ENCODE data around the gene ALPK3.
A peak's percentile ranks its signal among the peaks of the same experiment; 100 is the strongest.

Gene ALPK3

DNA sequence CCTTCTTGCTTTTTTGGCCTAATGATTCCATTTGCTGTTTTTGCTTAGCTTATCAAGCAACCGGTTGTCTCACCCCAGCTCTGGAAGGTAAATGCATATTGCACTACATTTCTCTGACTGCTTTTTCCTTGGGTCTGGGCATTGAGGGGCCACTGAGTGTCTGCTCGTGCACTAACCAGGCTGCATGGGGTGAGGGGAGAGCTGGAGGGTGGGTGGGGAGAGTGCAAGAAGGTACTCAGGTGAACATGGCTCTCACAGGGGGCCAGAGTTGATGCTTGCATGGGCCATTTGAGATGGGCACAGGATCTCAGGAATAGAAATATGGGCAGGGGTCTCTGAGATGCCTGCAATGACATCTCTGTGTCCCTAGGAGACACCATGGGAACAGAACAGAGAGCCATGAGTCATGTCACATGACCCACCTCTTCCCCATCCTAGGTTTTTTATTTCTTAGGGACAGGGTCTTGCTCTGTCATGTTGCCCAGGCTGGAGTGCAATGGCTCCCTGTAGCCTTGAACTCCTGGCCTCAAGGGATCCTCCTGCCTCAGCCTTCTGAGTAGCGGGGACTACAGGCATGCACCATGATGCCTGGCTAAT, 6.2 kb downstream of the ALPK3 start:
- DNase-seq = no peak

DNA sequence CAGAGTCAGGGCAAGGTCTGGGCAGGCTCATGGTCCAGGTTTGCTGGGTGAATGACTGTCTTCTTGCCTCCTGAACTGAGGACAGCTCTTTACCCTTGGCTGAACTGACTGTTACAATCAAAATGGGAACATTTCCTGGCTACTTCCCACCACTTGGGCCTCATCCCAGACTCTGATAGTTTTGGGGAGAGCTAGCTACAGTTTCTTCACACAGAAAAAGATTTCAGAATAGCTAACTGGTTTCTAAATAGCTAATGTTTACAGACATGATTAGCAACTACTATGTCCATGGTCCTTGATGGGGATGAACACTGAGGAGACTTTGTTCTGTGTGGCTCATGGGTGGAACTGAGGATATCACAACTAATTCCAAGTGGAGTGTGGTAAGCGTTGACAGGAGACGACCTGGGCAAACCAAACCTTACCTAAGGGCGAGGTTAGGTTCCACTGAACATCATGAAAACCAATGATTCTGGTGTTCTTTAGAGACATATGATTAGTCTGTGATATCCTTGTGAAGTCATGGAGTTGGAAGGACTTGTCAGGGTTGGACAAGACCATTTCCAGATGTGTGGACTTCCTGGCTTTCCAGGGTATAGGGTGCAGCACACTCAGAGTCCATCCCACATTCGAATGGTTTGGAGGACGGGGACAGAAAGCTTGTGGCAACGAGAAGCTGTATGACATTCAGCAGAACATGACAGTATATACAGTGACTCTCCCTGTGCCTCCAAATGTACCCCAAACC, 7.3 kb downstream of the ALPK3 start:
- no peak for DNase-seq

DNA sequence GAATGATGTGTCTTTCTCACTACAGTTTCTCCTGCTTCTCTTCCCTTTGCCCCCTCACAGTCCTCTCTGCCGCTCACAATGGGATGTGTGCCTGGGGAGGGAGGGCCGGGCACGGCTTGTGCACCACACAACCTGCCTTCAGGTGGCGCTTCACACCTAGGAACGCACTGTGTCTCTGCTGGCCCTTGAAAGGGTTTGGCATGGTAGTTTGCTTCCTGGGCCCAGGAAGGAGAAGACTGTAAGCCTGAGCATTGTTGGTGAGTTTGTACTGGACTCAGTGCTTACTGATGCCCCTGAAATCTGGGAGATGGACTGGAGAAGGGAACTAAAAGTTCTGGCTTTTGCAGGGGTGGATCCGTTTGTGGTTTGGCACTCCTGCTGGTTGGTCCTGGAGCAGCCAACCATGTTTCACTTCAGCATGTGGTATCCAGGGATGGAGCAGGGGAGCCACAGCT, 9.2 kb downstream of the ALPK3 start:
- DNase-seq = no peak

GRCh38 chr15:84827246-84827645, 10.1 kb downstream of the ALPK3 start:
- no peak for DNase-seq

DNA sequence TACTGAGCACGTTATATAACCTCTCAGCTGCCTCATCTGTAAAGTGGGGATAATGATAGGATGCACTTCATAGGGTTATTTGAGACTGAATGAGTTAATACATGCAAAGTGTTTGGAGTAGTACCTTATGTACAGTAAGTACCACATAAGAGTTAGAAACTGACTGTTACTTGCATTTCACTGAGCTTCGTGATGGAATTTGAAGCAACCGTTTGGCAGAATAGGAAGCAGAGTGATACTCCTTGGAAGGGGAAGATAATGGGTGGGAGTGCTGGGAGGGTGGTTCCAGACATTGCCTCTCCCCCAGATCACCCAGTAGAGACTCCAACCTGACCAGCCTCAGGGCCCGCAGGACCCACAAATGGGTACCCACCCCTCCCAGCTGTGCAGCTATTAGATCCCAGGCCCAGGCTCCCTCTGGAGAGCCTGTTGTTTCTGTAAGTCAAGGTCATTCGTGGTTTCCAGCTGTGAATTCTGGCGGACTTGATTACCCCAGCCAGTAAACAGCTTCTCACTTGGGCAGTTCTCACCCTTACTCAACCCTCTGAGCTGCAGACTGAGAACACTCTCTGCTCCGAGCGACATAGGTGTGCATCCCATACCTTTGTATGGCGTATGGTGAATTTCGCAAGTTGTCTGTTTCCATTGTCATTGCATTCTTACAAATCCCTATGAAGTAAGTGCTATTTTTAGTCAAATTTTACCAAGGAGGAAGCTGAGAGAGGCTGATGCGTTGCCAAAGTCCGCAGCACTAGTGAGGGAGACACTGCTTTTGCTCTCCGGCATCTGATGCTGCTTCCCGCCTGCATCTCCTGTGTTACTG, 11.1 kb downstream of the ALPK3 start:
- DNase-seq = no peak

GRCh38 chr15:84829428-84829827, 12.3 kb downstream of the ALPK3 start:
- no peak for DNase-seq

DNA sequence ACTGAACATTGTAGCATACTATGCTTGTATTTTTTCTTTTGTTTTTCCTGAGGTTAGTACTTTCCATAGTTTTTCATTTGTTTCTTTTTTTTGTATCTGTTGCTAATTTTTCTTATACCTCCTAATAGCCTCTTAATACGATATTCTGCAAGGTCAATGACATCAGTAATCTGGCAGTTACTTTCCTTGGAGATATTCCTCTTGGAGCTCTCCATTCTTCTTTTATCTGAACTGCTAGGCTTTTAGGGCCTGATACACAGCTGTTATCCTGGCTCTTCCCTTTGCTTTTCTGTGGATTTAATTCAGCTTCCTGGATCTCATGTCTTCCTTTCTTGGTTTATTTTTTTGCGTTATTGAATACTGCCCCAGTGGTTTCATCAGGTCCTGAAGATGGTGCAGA, 12.9 kb downstream of the ALPK3 start:
- DNase-seq = no peak

DNA sequence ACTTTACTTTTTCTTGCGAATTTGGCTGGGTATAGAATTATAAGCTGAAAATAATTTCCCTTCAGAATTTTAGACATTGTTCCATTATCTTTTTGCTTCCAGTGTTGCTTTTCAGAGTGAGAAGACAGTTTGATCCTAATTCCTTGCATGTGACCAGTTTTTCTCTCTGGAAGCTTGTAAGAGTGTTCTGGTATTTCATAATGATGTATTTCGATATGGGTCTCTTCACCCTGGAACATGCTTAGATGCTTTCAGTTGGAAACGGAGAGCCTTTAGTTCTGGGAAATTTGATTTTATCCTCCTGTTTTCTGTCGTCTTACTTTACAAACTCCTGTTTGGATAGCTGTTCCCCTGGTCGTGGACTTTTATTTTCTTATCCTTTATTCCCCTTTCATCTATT, 13.9 kb downstream of the ALPK3 start:
- no peak for DNase-seq

- DNase-seq = no peak
Observed at GRCh38 chr15:84831613-84832012, 14.5 kb downstream of the ALPK3 start.

DNA sequence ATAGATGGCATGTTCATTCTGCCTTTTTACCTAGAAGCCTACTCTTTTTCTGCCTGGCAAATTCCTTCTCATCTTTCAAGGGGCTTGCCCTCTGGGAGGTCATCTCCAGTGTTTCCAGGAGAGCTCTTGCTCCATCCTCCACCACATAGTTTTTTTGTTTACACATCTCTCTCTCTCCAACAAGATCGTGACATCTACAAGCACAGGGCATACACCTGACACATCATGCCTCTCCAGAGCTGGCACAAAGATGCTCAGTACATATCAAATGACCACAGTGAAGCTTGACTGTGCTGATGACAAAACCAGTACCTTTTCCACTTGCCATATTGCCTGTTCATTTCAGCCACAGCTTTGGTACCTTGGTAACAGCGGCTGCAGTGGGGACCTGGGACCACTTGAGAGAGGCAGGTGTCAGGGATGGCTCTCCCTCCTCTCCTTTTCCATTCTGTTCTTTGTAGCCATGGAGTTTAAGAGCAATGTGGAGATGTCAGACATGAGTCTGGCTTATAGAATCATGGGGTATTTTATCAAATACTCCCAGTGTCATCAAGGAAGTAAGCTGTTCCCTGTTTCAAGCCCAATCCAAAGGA, 15.4 kb downstream of the ALPK3 start:
- DNase-seq = no peak

DNA sequence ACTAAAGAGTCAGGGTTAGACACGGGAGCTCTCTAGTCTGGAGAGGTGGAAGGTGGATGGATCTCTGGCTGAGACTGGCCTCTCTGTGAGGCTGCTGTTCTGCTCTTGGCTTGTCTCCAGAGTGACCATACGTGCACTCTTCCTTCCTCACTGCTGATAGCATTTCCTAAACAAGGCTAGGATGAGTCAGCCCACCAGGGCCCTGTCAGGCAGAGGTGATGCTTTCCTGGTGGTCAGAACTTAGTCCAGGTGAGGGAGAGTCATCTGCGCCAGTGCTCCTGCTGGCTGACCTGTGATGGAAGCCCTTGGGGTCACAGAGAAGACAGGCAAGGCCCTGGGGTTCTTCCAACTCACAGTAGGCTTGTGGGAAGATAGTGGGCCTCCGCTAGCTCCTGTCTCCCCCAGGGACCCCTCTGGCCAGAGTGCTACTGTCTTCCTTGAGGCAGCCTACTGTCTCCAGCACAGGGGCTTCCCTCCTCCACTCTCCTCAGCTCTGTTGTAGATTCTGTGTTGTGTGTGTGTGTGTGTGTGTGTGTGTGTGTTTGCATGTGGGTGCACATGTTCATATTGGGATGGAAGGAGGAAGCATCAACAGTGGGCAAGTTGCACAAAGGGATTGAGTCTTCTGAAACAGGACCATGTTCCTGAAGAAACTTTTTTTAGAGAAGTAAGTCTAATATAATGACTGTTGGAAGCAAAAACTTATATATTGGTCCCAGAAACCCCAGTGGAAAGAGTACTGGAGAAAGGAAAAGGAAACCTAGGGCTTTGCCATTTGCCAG, 16.5 kb downstream of the ALPK3 start:
- no peak for DNase-seq

GRCh38 chr15:84834229-84834955, 17.2 kb downstream of the ALPK3 start:
- DNase-seq = no peak

GRCh38 chr15:84834969-84835368, 17.8 kb downstream of the ALPK3 start:
- DNase-seq = no peak

GRCh38 chr15:84835661-84836337, 18.6 kb downstream of the ALPK3 start:
- no peak for DNase-seq

GRCh38 chr15:84836844-84837243, 19.7 kb downstream of the ALPK3 start:
- no peak for DNase-seq

GRCh38 chr15:84839714-84840113, 22.6 kb downstream of the ALPK3 start:
- no peak for DNase-seq

GRCh38 chr15:84840255-84840654, 23.1 kb downstream of the ALPK3 start:
- DNase-seq = no peak

GRCh38 chr15:84840741-84841429, 23.7 kb downstream of the ALPK3 start:
- DNase-seq = no peak

GRCh38 chr15:84842781-84843180, 25.6 kb downstream of the ALPK3 start:
- DNase-seq = no peak

DNA sequence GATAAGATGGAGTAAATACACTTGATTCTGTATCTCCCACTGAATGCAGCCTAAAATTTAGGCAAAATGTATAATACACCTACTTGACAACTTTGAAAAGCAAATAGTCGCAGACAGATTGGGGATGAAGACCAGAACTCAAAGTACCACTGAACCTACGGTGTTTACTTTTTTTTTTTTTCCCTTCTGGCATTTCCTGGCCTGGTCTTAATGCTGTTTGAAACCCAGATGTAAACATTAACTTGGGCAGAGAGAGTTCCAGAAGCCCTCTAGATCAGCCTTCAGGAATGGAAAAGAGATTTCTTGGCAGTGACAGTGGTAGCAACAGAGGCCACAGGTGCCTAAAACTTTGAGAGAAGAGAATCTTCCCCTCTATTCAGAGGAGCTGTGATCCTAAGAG, 27.8 kb downstream of the ALPK3 start:
- no peak for DNase-seq

DNA sequence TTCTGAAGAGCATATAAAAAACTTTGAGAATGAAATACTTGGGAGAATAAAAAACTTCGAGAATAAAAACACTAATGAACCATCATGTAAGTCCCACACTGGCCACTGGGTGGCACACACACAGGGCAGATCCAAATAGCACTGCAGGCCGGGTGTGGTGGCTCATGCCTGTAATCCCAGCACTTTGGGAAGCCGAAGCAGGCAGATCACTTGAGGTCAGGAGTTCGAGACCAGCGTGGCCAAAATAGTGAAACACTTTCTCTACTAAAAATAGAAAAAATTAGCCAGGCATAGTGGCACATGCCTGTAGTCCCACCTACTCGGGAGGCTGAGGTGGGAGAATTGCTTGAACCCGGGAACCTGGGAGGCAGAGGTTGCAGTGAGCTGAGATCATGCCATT, 28.5 kb downstream of the ALPK3 start:
- peak in 2 of 5 donors; percentile 15 to 27 for DNase-seq
